ENCODE data around the gene TGOLN2.

Gene TGOLN2

DNA sequence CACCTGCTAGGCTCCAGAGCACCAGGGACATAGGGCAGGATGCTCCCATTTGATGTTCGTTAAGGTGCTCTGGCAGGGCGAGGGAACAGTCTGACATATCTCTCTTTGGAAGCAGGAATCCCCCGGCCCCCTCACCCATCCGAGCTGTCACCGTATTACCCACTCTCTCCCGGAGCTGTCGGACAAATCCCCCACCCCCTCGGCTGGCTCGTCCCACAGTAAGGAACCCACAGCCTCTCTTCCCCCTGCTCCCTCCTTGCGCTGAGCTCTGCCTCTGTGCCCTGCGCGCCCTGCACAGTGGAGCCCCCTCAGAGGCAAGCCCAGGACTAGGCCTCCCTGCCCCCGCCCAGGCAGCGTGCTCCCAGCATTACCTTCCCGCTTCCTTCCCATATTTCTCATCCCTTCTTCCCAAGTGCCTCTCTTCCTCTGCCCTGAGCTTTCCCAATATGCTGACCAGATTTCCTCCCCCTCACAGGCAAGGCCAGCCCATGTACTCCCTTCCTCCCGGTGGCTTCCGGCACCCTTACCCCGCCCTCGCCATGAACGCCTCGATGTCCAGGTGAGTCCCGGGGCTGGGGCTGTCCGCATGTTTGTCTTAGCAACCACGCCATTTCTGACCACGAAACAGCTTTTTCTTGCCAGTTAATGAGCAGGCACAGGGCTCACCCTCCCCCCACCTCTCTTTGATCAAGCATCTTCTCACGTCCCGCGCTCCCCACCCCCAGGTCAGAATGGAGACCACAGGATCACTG, 23.8 kb downstream of the TGOLN2 start:
- DNase-seq = no peak

DNA sequence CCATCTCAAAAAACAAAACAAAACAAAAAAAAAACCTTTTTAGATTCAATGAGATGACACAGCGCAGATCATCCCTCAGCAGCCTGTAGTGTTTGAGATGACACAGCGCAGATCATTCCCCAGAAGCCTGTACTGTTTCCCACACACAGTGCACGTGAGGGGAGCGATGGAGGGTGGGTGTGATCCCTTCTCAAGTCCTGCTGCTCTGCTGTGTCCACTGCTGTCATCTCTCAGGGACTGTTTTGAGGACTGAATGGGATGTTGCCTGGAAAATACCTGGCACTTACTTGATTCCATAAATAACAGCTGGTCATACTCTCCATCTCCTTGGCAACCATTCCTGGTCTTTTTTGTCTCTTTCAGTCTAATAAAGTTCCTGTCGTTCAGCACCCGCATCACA, 25.7 kb downstream of the TGOLN2 start:
- no peak for DNase-seq

DNA sequence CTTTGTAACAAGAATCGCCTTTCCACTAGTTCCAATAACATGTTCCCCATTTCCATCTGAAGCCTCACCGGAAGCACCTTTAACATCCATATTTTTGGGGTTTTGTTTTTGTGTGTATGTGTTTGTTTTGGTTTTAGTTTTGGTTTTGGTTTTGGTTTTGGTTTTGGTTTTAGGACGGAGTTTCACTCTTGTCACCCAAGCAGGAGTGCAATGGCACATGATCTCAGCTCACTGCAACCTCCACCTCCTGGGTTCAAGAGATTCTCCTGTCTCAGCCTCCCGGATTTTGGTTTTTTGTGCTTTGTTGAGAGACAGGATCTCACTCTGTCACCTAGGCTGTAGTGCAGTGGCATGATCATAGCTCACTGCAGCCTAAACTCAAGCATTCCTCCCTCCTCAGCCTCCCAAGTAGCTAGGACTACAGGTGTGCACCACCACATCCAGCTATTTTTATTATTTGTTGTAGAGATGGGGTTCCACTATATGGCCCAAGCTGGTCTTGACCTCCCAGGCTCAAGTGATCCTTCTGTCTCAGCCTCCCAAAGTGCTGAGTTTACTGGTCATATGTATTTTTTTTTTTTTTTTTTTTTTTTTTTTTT, 36.3 kb downstream of the TGOLN2 start:
- no peak for DNase-seq

DNA sequence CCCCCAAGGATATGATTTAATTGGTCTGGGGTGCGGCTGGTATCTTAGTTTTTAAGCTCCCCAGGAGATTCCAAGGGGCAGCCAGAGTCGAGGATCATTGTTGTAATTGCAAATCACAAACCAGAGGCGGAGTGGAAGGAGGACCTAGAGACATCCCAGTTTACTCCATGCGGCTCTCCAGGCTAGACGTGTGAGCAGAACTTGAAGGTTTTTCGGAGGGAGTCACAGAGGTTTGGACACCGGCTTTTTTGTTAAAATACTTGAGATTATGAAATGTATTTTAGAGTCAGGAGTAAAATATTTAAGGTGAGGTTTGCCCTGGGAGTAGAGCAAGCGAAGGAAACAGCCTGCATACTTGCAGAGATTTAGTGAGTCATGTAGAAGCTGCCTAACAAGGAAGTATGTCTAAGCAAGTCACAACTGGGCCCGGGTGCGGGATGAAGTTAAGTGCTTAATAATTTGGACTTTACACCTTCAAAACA, 39.5 kb downstream of the TGOLN2 start:
- DNase-seq = no peak

DNA sequence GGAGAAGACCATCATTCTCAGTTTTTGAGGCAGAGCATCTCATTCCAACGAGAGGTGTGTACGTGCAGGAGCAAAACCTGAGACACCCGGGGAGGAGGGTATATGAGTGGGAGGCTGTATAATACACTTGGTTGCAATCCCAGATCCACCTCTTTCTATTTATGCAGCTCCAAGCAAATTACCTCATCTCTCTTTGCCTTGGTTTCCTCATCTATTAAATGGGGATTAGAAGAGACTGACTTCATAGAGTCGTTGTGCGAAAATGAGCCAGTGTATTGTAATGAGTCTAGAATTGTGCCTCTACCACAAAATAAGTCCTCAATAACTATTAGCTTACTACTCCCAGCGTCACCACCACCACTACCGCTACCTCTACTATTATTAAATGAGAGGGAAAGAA, 40.1 kb downstream of the TGOLN2 start:
- no peak for DNase-seq

DNA sequence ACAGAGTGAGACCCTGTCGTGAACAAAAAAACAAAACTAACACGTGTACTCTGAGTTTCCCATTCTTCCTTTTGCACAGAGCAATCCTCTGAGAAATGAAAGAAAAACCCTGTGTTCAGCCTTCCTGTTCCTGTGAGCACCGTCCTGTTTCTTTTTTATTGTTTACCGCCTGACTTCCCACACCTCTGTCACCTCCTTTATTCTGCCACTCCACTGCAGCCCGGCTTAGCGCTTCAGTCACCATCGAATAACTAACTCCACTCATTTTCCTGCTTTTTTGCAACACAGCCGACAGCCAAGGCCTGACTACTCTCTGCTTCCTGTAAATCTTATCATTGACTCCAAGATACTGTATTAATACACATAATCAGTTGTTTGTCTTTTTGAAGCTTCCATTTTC, 40.9 kb downstream of the TGOLN2 start:
- DNase-seq = no peak

DNA sequence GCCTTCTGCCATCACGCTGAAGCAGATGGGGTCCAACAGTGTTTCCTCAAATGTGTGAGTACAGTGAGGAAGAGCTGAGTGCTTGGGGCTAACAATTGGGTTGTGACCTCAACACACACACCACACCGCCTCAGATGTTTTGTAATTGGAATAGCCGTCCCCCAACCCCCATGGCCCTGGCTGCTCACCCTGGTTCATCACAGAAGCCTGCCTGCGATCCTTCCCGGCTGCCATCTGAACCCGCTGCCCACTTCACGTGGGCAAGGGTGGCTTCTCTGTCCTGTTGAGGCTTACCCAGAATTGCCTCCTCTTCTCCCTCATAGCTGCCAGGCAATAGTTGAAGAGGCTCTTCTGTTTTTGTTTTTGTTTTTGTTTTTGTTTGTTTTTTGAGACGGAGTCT, 44.1 kb downstream of the TGOLN2 start:
- DNase-seq = no peak

DNA sequence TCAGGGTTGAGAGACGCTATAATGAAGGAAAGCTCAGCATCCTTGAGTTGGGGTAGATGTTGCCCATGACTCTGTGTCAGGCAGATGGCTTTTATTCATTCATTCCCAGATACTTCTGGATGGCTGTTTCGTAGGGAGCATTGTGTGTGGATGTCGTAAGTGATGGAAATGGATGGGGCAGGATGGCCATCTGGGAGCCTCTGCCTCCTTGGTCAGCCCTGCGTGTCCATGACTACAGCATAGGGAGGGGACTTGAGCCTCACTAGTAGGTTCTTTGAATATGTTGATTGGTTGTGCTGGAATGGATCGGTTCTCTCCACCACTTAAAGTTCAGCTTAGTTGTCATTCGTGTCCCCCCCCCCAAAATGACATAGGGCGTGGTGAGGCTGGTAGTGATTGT, 44.9 kb downstream of the TGOLN2 start:
- DNase-seq = no peak

DNA sequence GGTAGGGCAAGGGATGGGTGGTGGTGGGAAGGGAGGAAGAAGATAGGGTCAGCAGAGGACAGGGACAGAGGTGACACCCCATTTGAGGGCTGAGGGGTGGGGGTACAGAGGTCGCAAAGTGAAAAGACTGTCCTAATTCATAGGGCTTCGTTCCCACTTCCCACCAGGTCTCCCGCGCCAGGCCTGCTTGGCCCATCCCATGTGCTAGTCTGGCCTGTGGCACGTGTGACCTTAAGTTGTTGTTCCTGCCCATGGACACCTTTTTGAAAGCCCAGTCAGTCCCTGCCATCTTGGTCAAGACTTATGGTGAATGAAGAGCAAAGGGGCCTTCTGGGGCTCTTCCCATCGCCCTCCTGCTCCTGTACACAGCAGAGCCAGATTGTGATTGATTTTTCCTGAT, 46.2 kb downstream of the TGOLN2 start:
- DNase-seq = no peak

DNA sequence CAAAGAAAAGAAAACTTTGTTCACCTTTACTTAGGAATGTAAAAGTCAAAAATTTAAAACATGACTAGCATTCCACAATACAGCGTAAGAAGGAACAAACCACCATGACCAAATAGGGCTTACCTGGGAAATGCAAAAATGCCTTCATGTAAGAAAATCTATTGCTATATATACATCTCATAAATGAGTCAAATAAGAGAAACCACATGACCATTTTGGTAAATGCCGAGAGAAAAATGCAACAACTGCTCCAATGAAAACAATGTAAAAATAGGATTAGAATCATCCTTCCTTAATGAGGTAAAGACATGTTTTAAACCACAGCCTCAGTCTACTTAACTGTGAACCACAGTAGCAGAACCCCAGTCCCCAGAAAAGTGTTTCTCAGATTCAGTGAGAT, 49.4 kb downstream of the TGOLN2 start:
- no peak for DNase-seq

DNA sequence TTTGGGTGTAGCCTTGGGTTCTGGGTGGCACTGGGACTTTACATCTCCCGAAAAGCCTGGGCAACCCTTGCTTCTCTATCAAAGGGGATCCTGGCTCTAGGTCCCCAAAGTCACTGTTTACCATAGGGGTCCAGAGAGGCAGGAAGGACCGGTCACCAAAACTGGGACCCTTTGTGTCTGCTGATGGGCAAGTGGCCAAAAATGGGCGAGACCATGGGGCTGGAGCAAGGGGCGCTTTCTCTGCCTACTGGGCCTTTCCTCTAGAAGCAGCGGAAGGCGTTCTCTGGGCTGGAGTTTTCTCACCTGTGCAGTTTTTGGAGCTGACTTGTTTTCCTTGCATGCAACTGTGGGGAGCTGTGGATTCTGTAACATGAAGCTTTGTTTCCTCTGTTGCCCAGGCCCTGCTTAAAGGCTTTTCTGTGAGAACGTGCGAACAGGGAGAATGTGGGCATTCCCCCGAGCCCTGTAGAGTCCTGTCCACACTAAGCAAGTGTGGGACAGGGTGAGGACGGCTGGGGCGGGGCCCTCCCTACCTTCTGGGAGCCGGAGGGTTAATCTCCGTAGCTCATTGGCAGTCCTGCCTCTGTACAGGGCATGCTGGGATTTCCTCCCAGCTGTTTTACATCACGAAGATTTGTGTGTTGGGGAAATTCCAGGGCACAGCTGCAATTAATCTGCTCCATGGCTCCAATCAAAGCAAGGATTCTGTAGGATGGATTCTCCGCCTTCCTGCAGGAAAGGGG, 50.2 kb downstream of the TGOLN2 start:
- no peak for DNase-seq

DNA sequence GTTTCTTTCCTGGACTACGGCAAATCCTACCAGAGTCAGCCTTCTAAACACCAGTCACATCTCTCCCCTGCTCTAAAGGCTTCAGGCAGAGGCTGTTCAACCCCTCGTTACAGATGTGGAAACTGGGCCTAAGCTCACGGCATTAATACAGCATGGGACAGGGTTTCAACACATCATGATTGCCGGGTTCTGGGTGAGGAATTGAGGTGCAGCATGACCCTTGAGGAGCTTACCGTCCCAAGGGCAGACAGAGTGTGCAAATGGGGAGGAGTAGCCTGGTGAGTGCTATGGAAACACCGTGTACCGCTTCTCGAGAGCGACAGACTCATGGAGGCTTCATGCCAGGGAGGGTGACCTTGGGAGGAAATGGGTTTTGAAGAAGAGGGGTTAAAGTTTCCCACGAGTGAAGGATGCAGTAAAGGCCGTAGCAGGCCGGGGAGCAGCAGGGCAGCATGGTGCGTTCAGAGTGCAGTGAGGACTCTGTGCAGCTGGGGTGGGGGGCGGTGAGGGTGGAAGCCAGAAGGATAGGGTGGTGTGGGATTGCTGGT, 51.1 kb downstream of the TGOLN2 start:
- no peak for DNase-seq

DNA sequence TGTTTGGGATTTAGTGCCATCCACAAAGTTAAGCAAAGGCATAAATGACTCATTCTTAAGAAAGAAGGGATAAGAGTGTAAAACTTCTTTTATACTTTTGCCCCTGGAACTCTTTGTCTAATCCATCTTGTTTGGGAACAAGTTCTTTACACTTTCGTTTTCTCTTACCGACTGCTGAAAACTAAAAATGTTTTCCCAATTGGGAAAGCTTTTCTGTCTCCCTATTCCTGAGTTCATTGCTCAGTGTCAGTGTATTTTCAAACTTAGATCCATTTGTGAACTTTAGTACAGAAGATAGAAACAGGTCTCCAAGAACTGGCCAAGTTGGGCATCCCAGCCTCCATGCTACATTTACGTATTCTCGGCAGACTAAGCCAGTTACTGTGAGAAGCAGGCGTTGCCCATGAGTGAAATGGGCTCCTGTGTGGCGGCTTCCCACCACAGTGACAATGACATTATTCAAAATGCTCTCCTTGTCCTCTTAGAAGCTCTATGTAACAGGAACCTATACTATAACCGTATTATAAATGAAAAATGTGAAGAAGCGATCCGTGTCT, 51.7 kb downstream of the TGOLN2 start:
- DNase-seq = no peak

DNA sequence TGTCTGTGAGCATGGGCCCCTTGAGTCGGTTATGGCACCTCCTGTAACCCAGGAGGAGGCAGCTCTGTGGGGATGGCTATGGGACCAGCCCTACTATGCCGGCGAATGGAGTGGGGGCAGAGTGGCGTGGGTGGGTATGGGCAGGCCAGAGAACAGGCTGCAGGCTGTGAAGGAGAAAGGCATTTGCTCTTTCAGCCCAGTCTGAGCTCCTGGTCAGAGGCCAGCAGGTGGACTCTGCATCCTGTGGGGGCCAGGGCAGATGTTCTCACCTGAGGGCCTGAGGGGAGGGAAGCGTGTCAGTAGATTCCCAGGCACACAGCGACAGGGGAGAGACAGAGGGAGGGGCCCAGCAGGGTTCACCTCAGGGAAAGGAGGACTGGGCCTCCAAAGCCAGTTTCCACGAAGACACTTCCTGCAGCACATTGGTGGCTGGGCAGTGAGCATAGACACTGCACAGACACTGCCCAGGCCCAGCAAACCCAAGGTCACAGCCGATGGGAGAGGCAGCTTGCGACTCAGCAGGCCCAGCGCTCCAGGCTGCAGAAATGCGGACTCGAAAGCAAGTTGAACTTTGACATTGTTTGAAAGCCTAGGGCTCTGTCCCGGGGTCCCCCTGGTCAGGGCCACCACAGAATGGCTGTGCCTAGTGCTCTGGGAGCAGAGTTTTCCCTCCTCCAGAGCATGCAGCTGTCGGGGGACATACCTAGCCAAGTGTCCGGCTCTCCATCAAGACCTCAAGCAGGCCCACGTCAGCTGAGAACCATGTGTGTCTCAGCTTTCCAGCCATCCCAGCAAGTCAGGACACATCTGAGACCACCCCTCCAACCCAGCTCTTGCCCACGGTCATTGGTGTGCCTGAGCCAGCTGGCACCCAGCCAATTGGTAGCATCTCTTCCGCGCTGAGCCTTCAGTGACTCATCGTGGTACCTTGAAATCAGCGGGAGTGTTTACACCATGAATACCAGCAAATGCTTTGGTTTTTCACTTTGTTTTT, 53.8 kb downstream of the TGOLN2 start:
- no peak for DNase-seq

DNA sequence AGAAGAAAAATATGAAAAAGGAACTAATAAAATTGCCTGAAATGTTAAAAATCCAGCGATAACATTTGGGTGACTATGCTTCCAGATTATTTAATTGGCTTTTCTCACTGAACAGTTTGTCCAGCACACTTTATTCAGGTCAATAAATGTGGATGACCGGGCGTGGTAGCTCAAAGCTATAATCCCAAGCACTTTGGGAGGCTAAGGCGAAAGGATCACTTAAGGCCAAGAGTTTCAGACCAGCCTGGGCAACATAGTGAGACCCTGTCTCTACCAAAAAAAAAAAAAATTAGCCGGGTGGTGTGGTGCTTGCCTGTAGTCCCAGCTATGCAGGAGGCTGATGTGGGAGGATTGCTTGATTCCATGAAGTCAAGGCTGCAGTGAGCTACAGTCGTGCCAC, 55.4 kb downstream of the TGOLN2 start:
- no peak for DNase-seq

DNA sequence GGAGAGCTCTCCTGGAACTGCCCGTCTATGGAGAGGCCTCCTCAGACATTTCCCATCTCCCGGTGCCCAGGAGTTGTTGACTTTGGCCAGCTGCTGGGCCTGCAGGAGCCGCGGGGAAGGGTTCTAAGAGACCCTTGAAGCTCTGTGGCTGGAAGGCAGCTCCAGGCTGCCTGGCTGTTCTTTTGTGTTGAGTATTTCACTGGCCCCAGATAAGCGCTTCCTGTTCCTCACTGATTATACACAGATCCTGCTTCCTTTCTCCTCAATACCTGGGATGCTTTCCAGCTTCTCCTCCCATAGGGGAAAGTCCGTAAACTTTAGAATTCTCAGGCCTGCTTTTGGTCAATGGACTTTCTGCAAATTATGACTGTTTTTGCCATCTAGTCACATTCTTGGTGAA, 57.8 kb downstream of the TGOLN2 start:
- no peak for DNase-seq

All from SIG-M5 (cell line).